ENCODE results near the gene UGDH.

DNA sequence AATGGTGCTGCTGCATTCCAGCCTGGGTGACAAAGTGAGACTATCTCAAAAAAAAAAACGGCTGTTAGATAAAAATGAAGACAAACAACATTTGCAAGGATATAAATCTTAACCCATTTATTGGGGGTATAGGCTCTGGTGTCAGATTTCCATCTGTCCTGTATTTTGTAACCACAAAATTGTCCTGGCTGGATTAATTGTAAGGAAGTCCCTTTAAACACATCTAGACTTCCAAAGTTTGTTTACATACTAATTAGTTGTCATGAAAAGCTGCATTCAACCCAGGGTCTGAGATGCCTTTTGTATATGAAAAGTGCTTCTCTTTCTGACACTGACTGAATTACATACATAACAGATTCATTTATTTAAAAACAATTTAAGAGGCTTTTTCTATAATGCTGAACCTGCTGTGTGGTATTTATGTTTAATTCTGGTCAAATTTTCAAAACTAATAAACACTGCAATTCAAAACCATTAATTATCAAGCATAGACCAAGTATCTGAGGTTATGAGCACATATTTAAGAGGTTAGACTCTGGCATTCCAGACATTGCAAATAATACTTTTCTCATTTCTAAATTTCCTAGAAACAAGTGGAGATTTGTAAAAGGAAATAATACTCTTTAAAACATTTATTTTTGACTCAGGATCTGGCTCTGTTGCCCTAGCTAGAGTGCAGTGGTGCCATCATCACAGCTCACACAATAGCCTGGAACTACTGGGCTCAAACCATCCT, 17.5 kb upstream of the UGDH start:
- TF ChIP-seq CTCF (IDR thresholded peaks at IDR 0.05), result no peak
- TF ChIP-seq POLR2A (IDR thresholded peaks at IDR 0.05), result no peak
